ENCODE measurements around the gene TTPAL.
"Not testable (repeated sequence)": the region's sequence is repeated elsewhere in the genome, so short reads cannot be mapped to it uniquely, and the experiment has no call there.

TTPAL gene

GRCh38 chr20:44468044-44468782 is 7.5 kb upstream of the TTPAL start:
- DNase-seq (ENCODE audit: low spot score): no peak

GRCh38 chr20:44470327-44470726 is 5.3 kb upstream of the TTPAL start:
- peak; percentile 80 for DNase-seq (ENCODE audit: low spot score)

GRCh38 chr20:44471481-44471882 is 4.2 kb upstream of the TTPAL start:
- peak; percentile 94 for DNase-seq (ENCODE audit: low spot score)

GRCh38 chr20:44472283-44472682 is 3.4 kb upstream of the TTPAL start:
- DNase-seq (ENCODE audit: low spot score): not testable (repeated sequence)

- no peak for DNase-seq (ENCODE audit: low spot score)
These were observed 341 bp upstream of the TTPAL start for GRCh38 chr20:44475372-44475693.

- no peak for DNase-seq (ENCODE audit: low spot score)
These were observed 1.5 kb downstream of the TTPAL start for GRCh38 chr20:44477151-44477550.

GRCh38 chr20:44478206-44478605 is 2.5 kb downstream of the TTPAL start:
- no peak for DNase-seq (ENCODE audit: low spot score)

GRCh38 chr20:44479643-44480042 is 4.0 kb downstream of the TTPAL start:
- no peak for DNase-seq (ENCODE audit: low spot score)

- DNase-seq (ENCODE audit: low spot score): no peak
These were observed 4.4 kb downstream of the TTPAL start for GRCh38 chr20:44480097-44480496.

- no peak for DNase-seq (ENCODE audit: low spot score)
These were observed 6.2 kb downstream of the TTPAL start for GRCh38 chr20:44481719-44482416.

GRCh38 chr20:44483112-44483511 is 7.4 kb downstream of the TTPAL start:
- DNase-seq (ENCODE audit: low spot score): no peak

GRCh38 chr20:44485078-44485829 is 9.6 kb downstream of the TTPAL start:
- no peak for DNase-seq (ENCODE audit: low spot score)

- no peak for DNase-seq (ENCODE audit: low spot score)
These were observed 10.1 kb downstream of the TTPAL start for GRCh38 chr20:44485830-44486198.

GRCh38 chr20:44488551-44488950 is 12.9 kb downstream of the TTPAL start:
- no peak for DNase-seq (ENCODE audit: low spot score)

GRCh38 chr20:44489223-44489622 is 13.5 kb downstream of the TTPAL start:
- DNase-seq (ENCODE audit: low spot score): no peak

- no peak for DNase-seq (ENCODE audit: low spot score)
These were observed 14.3 kb downstream of the TTPAL start for GRCh38 chr20:44489931-44490330.

GRCh38 chr20:44491635-44492395 is 16.1 kb downstream of the TTPAL start:
- no peak for DNase-seq (ENCODE audit: low spot score)

- no peak for DNase-seq (ENCODE audit: low spot score)
These were observed 18.6 kb downstream of the TTPAL start for GRCh38 chr20:44494266-44494665.

- DNase-seq (ENCODE audit: low spot score): no peak
These were observed 19.0 kb downstream of the TTPAL start for GRCh38 chr20:44494681-44495080.

- DNase-seq (ENCODE audit: low spot score): no peak
These were observed 19.6 kb downstream of the TTPAL start for GRCh38 chr20:44495257-44495656.

- no peak for DNase-seq (ENCODE audit: low spot score)
These were observed 20.3 kb downstream of the TTPAL start for GRCh38 chr20:44495802-44496481.

GRCh38 chr20:44496976-44497375 is 21.3 kb downstream of the TTPAL start:
- DNase-seq (ENCODE audit: low spot score): no peak

Data from cerebellar cortex (tissue), 1 donor.